HCT116 (cell line): ENCODE measurements around the gene BAIAP2L1. TPM values are rescaled to one million over a fixed set of nuclear protein-coding genes. Genes with fewer than 3 reads are reported as not detected.

Source experiments
- ATAC-seq: fragments of 200-7000 bp; cut with Tn5 transposase; 2 replicates; pipeline ENCODE4 v1.9.1; 2020; ENCODE audit warnings: mild to moderate bottlenecking, moderate library complexity
- BruUV-seq: library from RNA; stranded (reverse); fragments of 400-500 nt; replicated peaks from 2 replicates; lab custom pipeline; 2021; lab: Mats Ljungman, UMichigan
- CTCF ChIA-PET: fragments of 300-600 bp; sonication (Branson Sonifier 250); formaldehyde crosslinking; loops from one replicate; lab custom pipeline; 2021; ENCODE audit warnings: antibody characterized with exemption; lab: Charles Lee
- POLR2A ChIA-PET: fragments of 300-600, 350-600 bp; sonication (Branson Sonifier 250); formaldehyde crosslinking; loops from one replicate; lab custom pipeline; 2021; ENCODE audit warnings: antibody characterized with exemption; lab: Charles Lee
- RAD21 ChIA-PET, 2 experiments: fragments of 300-600 bp; sonication (Branson Sonifier 250); formaldehyde crosslinking; loops; one replicate each; lab custom pipeline; 2023; ENCODE audit warnings: low total read pairs in 2 of 2; ENCODE audit not compliant: uncharacterized antibody in 2 of 2, unreplicated experiment in 2 of 2, low non-redundant PET in 1 of 2; lab: Charles Lee
- DNase-seq: peaks from one replicate; pipeline ENCODE4 v3.0.0-alpha.2; 2010; ENCODE audit warnings: low read depth, low spot score
- H2AFZ ChIP-seq: fragments of 200-600 bp; shearing (Covaris generic), sonication (generic); 2 replicates; pipeline ENCODE4 v1.6.1; 2017; ENCODE audit warnings: low read depth, mixed run types, mixed read lengths, antibody characterized with exemption, low read length; ENCODE audit not compliant: poor library complexity, severe bottlenecking
- H3K27ac ChIP-seq: 2 replicates; pipeline ENCODE4 v1.5.1; 2012; ENCODE audit warnings: low read depth, low read length
- H3K27me3 ChIP-seq: fragments of 200-600 bp; sonication (generic); 2 replicates; pipeline ENCODE4 v1.6.1; 2016; ENCODE audit warnings: mixed run types, low read length, mixed read lengths; ENCODE audit not compliant: insufficient read depth
- H3K36me3 ChIP-seq, 2 experiments: fragments of 200-500 bp in 1 of 2; fragments of 200-600 bp in 1 of 2; sonication (Bioruptor generic) in 1 of 2; sonication (generic) in 1 of 2; 2 replicates each; pipeline versions ENCODE4 v1.5.1 to v1.6.1; 2014 to 2016; ENCODE audit warnings: low read length in 2 of 2, inconsistent platforms in 1 of 2, mixed read lengths in 1 of 2, mixed run types in 1 of 2; ENCODE audit not compliant: insufficient read depth in 2 of 2, control insufficient read depth in 1 of 2
- H3K4me1 ChIP-seq, 2 experiments: fragments of 200-600 bp in 1 of 2; sonication (generic) in 1 of 2; 2 replicates each; pipeline versions ENCODE4 v1.5.1 to v1.6.1; 2012 to 2017; ENCODE audit warnings: low read length in 2 of 2, inconsistent platforms in 1 of 2, mild to moderate bottlenecking in 1 of 2, mixed read lengths in 1 of 2, mixed run types in 1 of 2, moderate library complexity in 1 of 2; ENCODE audit not compliant: insufficient read depth in 2 of 2, control insufficient read depth in 1 of 2
- H3K4me2 ChIP-seq: fragments of 200-600 bp; sonication (generic); 2 replicates; pipeline ENCODE4 v1.6.1; 2017; ENCODE audit warnings: mixed run types, low read length, mixed read lengths
- H3K4me3 ChIP-seq, 2 experiments: fragments of 200-600 bp in 1 of 2; sonication (generic) in 1 of 2; replicated peaks in 1 of 2; 2 replicates each; pipeline ENCODE4 v1.5.1; 2011 to 2016; ENCODE audit warnings: low read length in 2 of 2, control low read depth in 1 of 2, low read depth in 1 of 2, mild to moderate bottlenecking in 1 of 2, mixed read lengths in 1 of 2, mixed run types in 1 of 2
- H3K79me2 ChIP-seq: fragments of 200-600 bp; sonication (generic); 2 replicates; pipeline ENCODE4 v1.6.1; 2017; ENCODE audit warnings: mild to moderate bottlenecking, mixed run types, low read length, moderate library complexity, mixed read lengths; ENCODE audit not compliant: insufficient read depth
- H3K9ac ChIP-seq: fragments of 200-600 bp; sonication (generic); 2 replicates; pipeline ENCODE4 v1.6.1; 2016; ENCODE audit warnings: low read length, mixed read lengths
- H3K9me2 ChIP-seq: fragments of 200-600 bp; sonication (generic), shearing (Covaris generic); 2 replicates; pipeline ENCODE4 v1.6.1; 2017; ENCODE audit warnings: mixed run types, mild to moderate bottlenecking, moderate library complexity; ENCODE audit not compliant: insufficient read depth
- H3K9me3 ChIP-seq, 2 experiments: fragments of 200-500 bp in 1 of 2; fragments of 200-600 bp in 1 of 2; sonication (Bioruptor generic) in 1 of 2; sonication (generic) in 1 of 2; 2 replicates each; pipeline ENCODE4 v1.6.1; 2014 to 2017; ENCODE audit warnings: low read length in 2 of 2, mixed read lengths in 2 of 2, inconsistent platforms in 1 of 2, low read depth in 1 of 2, mild to moderate bottlenecking in 1 of 2, mixed run types in 1 of 2, moderate library complexity in 1 of 2; ENCODE audit not compliant: control insufficient read depth in 1 of 2, insufficient read depth in 1 of 2
- H4K20me1 ChIP-seq: fragments of 200-600 bp; sonication (generic), shearing (Covaris generic); 2 replicates; pipeline ENCODE4 v1.6.1; 2017; ENCODE audit warnings: mixed run types, mild to moderate bottlenecking, moderate library complexity; ENCODE audit not compliant: insufficient read depth
- EZH2 ChIP-seq: fragments of 200-600 bp; sonication (generic); IDR thresholded peaks from 2 replicates; pipeline ENCODE4 v1.6.1; 2017; ENCODE audit warnings: antibody characterized with exemption, mixed run types
- EZH2phosphoT487 ChIP-seq: fragments of 200-600 bp; IDR thresholded peaks from 2 replicates; pipeline ENCODE4 v1.6.1; 2018; ENCODE audit warnings: antibody characterized with exemption, borderline replicate concordance
- POLR2AphosphoS5 ChIP-seq: IDR thresholded peaks from 2 replicates; pipeline ENCODE4 v1.6.1; 2011; ENCODE audit warnings: mild to moderate bottlenecking, low read depth, low read length, moderate library complexity
- RAD21 ChIP-seq: IDR thresholded peaks from 2 replicates; pipeline ENCODE4 v1.6.1; 2012; ENCODE audit warnings: low read depth, mild to moderate bottlenecking
- SIN3A ChIP-seq: IDR thresholded peaks from 2 replicates; pipeline ENCODE4 v1.6.1; 2012; ENCODE audit warnings: low read depth
- SRF ChIP-seq: IDR thresholded peaks from 2 replicates; pipeline ENCODE4 v1.6.1; 2012; ENCODE audit warnings: low read depth
- intact Hi-C: fragments of 100-400 bp; cut with micrococcal nuclease; formaldehyde crosslinking; loops from 2 replicates; pipeline ENCODE4 v1.10.0; 2022
- total RNA-seq: library from RNA; stranded (reverse); gene quantifications from one replicate; pipeline ENCODE4 v1.2.1, GENCODE V29; 2021; ENCODE audit not compliant: unreplicated experiment
- TF ChIP-seq, protein P1 (sequence below): IDR thresholded peaks from 2 replicates; pipeline ENCODE4 v1.6.1; 2012; ENCODE audit warnings: low read depth
- TF ChIP-seq, protein P2 (sequence below): IDR thresholded peaks from 2 replicates; pipeline ENCODE4 v1.6.1; 2012
- TF ChIP-seq, protein P3 (sequence below), 3 experiments: fragments of 200-600 bp in 1 of 3; sonication (generic) in 1 of 3; IDR thresholded peaks in 2 of 3; conservative IDR thresholded peaks in 1 of 3; 2 replicates each; pipeline ENCODE4 v1.5.1; 2012 to 2017; ENCODE audit warnings: low read depth in 2 of 3, low read length in 2 of 3, antibody characterized with exemption in 1 of 3, borderline replicate concordance in 1 of 3, control low read depth in 1 of 3, mild to moderate bottlenecking in 1 of 3, mixed read lengths in 1 of 3, mixed run types in 1 of 3, moderate library complexity in 1 of 3; ENCODE audit not compliant: insufficient read depth in 1 of 3
- TF ChIP-seq, protein P4 (sequence below): IDR thresholded peaks from 2 replicates; pipeline ENCODE4 v1.6.1; 2012

Gene BAIAP2L1
- total RNA-seq, 1 experiment from 2014 or later = 61.2 TPM

DNA sequence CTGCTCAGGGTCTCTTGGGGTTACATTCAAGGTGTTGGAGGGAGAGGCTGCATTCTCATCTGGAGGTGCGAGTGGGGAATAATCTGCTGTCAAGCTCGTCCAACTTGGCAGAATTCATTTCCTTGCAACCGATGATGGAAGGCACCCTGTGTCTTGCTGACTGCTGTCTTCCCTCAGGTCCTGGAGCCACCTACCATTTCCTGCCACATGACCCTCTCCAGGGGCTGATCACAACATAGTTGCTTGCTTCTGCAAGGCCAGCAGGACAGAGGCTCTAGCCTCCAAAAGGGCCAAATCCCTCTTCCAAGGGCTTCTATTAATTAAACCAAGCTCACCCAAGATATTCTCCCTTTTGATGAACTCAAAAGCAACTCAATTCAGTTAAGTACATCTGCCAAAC is 133.6 kb downstream of the BAIAP2L1 start:
- CTCF ChIA-PET = interaction anchor here (1.3 kb wide), 1 partner anchor 14 kb away, joined by 3 read pairs; no protein-coding TSS in a partner anchor

More for the DNA sequence above, 133.6 kb downstream of the BAIAP2L1 start:
- ATAC-seq (no peak), DNase-seq (no peak)
- BruUV-seq = no TSS peak
- ChIA-PET POLR2A (interaction anchor here (1.1 to 1.5 kb wide), 2 partner anchors 9 to 22 kb away, joined by 3 to 4 read pairs; no protein-coding TSS in a partner anchor), RAD21 (interaction anchor here in 1 of 2 experiments (1.1 kb wide), 1 partner anchor 134 kb away, joined by 5 read pairs; the partner anchor contains the start of gene BAIAP2L1)
- H3K9ac ChIP-seq = no peak overlapping the region
- H2AFZ ChIP-seq = no peak overlapping the region
- no peak overlapping the region for H3K4me2 ChIP-seq
- no peak overlapping the region for H3K4me3 ChIP-seq
- no peaks in the 10 kb centered on the region for H3K36me3 ChIP-seq
- no peaks in the 10 kb centered on the region for H3K9me3 ChIP-seq
- TF ChIP-seq POLR2AphosphoS5 (no peak), SRF (no peak), EZH2 (no peak), EZH2phosphoT487 (no peak), SIN3A (no peak), RAD21 (no peak)
- TF ChIP-seq, protein P1, sequence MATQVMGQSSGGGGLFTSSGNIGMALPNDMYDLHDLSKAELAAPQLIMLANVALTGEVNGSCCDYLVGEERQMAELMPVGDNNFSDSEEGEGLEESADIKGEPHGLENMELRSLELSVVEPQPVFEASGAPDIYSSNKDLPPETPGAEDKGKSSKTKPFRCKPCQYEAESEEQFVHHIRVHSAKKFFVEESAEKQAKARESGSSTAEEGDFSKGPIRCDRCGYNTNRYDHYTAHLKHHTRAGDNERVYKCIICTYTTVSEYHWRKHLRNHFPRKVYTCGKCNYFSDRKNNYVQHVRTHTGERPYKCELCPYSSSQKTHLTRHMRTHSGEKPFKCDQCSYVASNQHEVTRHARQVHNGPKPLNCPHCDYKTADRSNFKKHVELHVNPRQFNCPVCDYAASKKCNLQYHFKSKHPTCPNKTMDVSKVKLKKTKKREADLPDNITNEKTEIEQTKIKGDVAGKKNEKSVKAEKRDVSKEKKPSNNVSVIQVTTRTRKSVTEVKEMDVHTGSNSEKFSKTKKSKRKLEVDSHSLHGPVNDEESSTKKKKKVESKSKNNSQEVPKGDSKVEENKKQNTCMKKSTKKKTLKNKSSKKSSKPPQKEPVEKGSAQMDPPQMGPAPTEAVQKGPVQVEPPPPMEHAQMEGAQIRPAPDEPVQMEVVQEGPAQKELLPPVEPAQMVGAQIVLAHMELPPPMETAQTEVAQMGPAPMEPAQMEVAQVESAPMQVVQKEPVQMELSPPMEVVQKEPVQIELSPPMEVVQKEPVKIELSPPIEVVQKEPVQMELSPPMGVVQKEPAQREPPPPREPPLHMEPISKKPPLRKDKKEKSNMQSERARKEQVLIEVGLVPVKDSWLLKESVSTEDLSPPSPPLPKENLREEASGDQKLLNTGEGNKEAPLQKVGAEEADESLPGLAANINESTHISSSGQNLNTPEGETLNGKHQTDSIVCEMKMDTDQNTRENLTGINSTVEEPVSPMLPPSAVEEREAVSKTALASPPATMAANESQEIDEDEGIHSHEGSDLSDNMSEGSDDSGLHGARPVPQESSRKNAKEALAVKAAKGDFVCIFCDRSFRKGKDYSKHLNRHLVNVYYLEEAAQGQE = no peak
- TF ChIP-seq, protein P2, sequence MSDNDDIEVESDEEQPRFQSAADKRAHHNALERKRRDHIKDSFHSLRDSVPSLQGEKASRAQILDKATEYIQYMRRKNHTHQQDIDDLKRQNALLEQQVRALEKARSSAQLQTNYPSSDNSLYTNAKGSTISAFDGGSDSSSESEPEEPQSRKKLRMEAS = no peak
- TF ChIP-seq, protein P3, sequence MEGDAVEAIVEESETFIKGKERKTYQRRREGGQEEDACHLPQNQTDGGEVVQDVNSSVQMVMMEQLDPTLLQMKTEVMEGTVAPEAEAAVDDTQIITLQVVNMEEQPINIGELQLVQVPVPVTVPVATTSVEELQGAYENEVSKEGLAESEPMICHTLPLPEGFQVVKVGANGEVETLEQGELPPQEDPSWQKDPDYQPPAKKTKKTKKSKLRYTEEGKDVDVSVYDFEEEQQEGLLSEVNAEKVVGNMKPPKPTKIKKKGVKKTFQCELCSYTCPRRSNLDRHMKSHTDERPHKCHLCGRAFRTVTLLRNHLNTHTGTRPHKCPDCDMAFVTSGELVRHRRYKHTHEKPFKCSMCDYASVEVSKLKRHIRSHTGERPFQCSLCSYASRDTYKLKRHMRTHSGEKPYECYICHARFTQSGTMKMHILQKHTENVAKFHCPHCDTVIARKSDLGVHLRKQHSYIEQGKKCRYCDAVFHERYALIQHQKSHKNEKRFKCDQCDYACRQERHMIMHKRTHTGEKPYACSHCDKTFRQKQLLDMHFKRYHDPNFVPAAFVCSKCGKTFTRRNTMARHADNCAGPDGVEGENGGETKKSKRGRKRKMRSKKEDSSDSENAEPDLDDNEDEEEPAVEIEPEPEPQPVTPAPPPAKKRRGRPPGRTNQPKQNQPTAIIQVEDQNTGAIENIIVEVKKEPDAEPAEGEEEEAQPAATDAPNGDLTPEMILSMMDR (IDR thresholded peaks at IDR 0.05 in 2 of 3, conservative IDR thresholded peaks at IDR 0.05 in 1 of 3; ENCODE audit: borderline replicate concordance in 1 of 3, insufficient read depth in 1 of 3, low read depth in 2 of 3, low read length in 2 of 3) = no peak
- TF ChIP-seq, protein P4, sequence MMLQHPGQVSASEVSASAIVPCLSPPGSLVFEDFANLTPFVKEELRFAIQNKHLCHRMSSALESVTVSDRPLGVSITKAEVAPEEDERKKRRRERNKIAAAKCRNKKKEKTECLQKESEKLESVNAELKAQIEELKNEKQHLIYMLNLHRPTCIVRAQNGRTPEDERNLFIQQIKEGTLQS = no peak
- peaks cover 6 to 11% of the 10 kb centered on the region in 2 experiments for H3K4me1 ChIP-seq
- no peaks in the 10 kb centered on the region for H3K27me3 ChIP-seq
- no peak overlapping the region for H3K27ac ChIP-seq
- no peaks in the 10 kb centered on the region for H3K9me2 ChIP-seq
- intact Hi-C loops = no loop called here
- H3K79me2 ChIP-seq = no peaks in the 10 kb centered on the region
- H4K20me1 ChIP-seq = no peaks in the 10 kb centered on the region
